GM12872 (cell line): ENCODE results near the gene BTBD9.

Experiments used
- TF ChIP-seq, protein P1 (sequence below): IDR thresholded peaks from 3 replicates; pipeline ENCODE4 v1.5.1; 2011; ENCODE audit warnings: low read depth, mild to moderate bottlenecking, low read length, moderate library complexity; ENCODE audit not compliant: insufficient read depth

BTBD9 gene

DNA sequence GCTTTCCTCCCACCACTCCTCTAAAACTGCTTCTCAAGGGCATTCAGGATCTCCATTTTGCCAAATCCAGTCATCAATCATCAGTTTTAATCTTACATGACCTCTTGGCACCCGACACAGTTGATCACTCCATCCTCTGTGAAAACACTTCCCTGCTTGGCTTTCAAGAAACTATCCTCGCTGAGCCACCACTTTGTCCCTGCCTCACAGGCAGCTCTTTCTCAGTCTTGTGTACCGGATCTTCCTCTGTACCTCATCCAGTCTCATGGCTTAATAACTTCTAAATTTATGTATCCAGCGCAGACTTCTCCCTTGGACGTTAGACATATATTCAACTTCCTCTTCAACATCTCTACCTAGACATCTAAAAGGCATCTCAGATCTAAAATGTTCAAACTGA, 89.9 kb downstream of the BTBD9 start:
- TF ChIP-seq, protein P1, sequence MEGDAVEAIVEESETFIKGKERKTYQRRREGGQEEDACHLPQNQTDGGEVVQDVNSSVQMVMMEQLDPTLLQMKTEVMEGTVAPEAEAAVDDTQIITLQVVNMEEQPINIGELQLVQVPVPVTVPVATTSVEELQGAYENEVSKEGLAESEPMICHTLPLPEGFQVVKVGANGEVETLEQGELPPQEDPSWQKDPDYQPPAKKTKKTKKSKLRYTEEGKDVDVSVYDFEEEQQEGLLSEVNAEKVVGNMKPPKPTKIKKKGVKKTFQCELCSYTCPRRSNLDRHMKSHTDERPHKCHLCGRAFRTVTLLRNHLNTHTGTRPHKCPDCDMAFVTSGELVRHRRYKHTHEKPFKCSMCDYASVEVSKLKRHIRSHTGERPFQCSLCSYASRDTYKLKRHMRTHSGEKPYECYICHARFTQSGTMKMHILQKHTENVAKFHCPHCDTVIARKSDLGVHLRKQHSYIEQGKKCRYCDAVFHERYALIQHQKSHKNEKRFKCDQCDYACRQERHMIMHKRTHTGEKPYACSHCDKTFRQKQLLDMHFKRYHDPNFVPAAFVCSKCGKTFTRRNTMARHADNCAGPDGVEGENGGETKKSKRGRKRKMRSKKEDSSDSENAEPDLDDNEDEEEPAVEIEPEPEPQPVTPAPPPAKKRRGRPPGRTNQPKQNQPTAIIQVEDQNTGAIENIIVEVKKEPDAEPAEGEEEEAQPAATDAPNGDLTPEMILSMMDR = no peak

- TF ChIP-seq, protein P1 = no peak
These were observed 90.5 kb downstream of the BTBD9 start for GRCh38 chr6:38549180-38549579.

- TF ChIP-seq, protein P1 = no peak
These were observed 96.7 kb downstream of the BTBD9 start for GRCh38 chr6:38543022-38543421.

GRCh38 chr6:38542031-38542430, 97.7 kb downstream of the BTBD9 start:
- TF ChIP-seq, protein P1 = no peak

DNA sequence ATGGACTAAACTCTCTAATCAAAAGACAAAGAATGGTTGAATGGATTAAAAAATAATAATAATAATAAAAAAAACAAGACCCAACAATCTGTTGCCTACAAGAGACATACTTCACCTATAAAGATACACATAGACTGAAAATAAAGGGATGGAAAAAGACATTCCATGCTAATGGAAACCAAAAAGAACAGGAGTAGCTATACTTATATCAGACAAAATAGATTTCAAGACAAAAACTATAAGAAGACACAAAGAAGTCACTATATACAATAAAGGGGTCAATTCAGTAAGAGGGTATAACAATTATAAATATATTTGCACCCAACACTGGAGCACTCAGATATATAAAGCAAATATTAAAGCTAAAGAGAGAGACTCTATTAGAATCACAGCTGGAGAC, 106.7 kb downstream of the BTBD9 start:
- TF ChIP-seq, protein P1 = no peak

- TF ChIP-seq, protein P1 = no peak
These were observed 108.6 kb downstream of the BTBD9 start for GRCh38 chr6:38531134-38531533.

DNA sequence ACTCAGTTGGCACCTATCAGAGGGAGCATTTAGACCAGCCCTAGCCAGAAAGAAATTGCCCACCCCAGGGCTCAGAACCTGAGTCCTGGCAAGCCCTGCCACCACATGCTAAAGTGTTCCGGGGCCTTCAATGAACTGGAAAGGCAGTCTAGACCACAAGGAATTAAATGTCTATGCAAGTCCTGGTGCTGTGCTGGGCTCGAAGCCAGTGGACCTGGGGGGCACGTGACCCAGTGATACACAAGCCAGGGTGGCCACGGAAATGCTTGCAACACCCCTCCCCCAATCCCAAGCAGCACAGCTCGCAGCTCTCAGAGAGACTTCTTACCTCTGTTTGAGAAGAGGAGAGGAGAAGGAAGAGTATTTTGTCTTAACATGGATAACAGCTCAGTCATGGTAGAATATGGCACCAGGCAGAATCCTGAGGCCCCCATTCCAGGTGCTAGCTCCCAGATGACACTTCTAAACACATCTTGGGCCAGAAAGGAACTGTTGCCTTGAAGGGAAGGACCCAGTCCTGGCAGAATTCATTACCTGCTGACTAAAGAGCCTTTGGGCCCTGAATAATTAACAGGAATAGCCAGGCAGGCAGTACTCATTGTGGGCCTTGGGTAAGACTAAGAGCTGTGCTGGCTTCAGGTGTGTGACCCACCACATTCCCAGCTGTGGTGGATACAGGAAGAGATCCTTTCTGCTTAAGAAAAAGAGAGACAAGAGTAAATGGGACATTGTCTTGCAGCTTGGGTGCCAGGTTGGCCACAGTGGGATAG, 111.3 kb downstream of the BTBD9 start:
- TF ChIP-seq, protein P1 = no peak

DNA sequence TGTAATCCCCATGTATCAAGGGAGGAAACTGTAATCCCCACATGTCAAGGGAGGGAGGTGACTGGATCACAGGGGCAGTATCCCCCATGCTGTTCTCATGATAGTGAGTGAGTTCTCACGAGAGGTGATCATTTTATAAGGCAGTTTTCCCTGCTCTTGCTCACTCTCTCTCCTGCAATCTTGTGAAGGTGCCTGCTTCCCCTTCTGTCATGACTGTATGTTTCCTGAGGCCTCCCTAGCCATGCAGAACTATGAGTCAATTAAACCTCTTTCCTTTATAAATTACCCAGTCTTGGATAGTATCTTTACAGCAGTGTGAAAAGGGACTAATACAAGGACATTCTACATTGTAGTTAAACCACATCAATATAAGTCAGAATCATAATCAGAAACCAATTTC, 112.4 kb downstream of the BTBD9 start:
- TF ChIP-seq, protein P1 = no peak
